IMR-90 (cell line): Measurements from ENCODE around the gene POLRMT.

Source experiments
- BHLHE40 ChIP-seq: fragments of 150-350 bp; IDR thresholded peaks from 2 replicates; pipeline ENCODE4 v1.6.1; 2016; ENCODE audit warnings: mild to moderate bottlenecking, low read depth, low read length
- CEBPB ChIP-seq: IDR thresholded peaks from 2 replicates; pipeline ENCODE4 v1.6.1; 2012; ENCODE audit warnings: low read depth, low read length, improper control_type of control experiment
- CHD1 ChIP-seq: IDR thresholded peaks from 2 replicates; pipeline ENCODE4 v1.6.1; 2012; ENCODE audit warnings: low read depth, low read length, improper control_type of control experiment
- FOS ChIP-seq: fragments of 150-350 bp; IDR thresholded peaks from 2 replicates; pipeline ENCODE4 v1.6.1; 2016; ENCODE audit warnings: low read depth, low read length
- MAFK ChIP-seq: IDR thresholded peaks from 2 replicates; pipeline ENCODE4 v1.6.1; 2012; ENCODE audit warnings: low read depth, low read length, improper control_type of control experiment
- MAZ ChIP-seq: IDR thresholded peaks from 2 replicates; pipeline ENCODE4 v1.6.1; 2012; ENCODE audit warnings: low read depth, mild to moderate bottlenecking, low read length, improper control_type of control experiment, moderate library complexity, borderline replicate concordance
- MXI1 ChIP-seq: IDR thresholded peaks from 2 replicates; pipeline ENCODE4 v1.6.1; 2012; ENCODE audit warnings: low read depth, mild to moderate bottlenecking, low read length, moderate library complexity, borderline replicate concordance
- POLR2A ChIP-seq: IDR thresholded peaks from 2 replicates; pipeline ENCODE4 v1.6.1; 2012; ENCODE audit warnings: mild to moderate bottlenecking, low read depth, low read length
- RFX5 ChIP-seq: IDR thresholded peaks from 2 replicates; pipeline ENCODE4 v1.8.0; 2012; ENCODE audit warnings: low read depth, mild to moderate bottlenecking, low read length, moderate library complexity
- SMC3 ChIP-seq: fragments of 150-350 bp; IDR thresholded peaks from 2 replicates; pipeline ENCODE4 v1.6.1; 2016; ENCODE audit warnings: low read depth, mild to moderate bottlenecking, antibody characterized with exemption, low read length, moderate library complexity
- TF ChIP-seq, protein P1 (sequence below): conservative IDR thresholded peaks from 2 replicates; pipeline ENCODE4 v1.5.1; 2012; ENCODE audit warnings: mild to moderate bottlenecking, low read depth, low read length, improper control_type of control experiment

DNA sequence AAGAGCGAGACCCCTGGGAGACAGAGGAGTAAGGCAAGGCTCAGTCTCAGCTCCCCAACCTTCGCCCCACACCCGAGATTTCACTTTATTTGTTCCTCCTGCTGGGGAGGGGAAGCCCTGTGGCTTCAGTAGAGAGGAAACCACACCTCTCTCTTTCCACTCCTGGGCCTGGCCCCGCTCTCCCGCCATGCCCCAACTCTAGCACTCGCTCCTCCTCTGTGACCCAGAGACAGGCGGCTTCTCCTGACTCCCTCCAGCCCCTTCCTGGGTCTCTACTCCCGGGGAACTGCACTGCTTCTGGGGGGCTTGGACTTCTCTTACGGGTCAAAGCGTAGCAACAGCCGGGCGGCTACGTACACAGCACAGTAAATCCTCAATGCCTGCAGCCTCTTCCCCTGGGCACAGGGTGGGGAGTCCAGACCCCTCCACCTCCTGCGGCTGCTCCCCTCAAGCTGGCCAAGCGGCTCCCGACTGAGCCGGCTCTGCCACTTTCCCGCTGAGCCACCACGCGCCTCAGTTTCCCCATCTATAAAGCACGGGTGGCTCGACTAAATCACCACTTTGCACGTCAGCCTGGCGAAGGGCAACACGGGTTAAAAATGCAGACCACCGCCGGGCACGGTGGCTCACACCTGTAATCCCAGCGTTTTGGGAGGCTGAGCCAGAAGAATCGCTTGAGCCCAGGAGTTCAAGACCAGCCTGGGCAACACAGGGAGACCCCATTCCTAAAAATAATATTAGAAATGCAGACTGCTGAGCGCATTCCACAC, 28.3 kb upstream of the POLRMT start:
- TF ChIP-seq, protein P1, sequence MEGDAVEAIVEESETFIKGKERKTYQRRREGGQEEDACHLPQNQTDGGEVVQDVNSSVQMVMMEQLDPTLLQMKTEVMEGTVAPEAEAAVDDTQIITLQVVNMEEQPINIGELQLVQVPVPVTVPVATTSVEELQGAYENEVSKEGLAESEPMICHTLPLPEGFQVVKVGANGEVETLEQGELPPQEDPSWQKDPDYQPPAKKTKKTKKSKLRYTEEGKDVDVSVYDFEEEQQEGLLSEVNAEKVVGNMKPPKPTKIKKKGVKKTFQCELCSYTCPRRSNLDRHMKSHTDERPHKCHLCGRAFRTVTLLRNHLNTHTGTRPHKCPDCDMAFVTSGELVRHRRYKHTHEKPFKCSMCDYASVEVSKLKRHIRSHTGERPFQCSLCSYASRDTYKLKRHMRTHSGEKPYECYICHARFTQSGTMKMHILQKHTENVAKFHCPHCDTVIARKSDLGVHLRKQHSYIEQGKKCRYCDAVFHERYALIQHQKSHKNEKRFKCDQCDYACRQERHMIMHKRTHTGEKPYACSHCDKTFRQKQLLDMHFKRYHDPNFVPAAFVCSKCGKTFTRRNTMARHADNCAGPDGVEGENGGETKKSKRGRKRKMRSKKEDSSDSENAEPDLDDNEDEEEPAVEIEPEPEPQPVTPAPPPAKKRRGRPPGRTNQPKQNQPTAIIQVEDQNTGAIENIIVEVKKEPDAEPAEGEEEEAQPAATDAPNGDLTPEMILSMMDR: no peak
- TF ChIP-seq POLR2A (no peak; the same call in 1 of the 2 replicates), FOS (no peak), SMC3 (no peak), RFX5 (no peak), CHD1 (no peak), CEBPB (no peak), MAFK (no peak), MXI1 (no peak), BHLHE40 (no peak), MAZ (0 out of 2 replicates have a peak, but pooled peaks have one; percentile 12)
